Cardiac muscle cell (in vitro differentiated cells and primary cell): ENCODE results near the gene PER1. TPM values are rescaled to one million over a fixed set of nuclear protein-coding genes. Genes with fewer than 3 reads are reported as not detected.

Experiments
- DNase-seq, 2 donors: peaks; one replicate each; pipeline versions ENCODE4 v3.0.0 to v3.0.0-alpha.2; 2010 to 2017; ENCODE audit warnings: low read depth in 1 of 2, low spot score in 1 of 2
- H3K27ac ChIP-seq: fragments of 200-600 bp; sonication (generic); 2 replicates; pipeline ENCODE4 v1.5.1; 2016
- H3K27me3 ChIP-seq: fragments of 200-600 bp; sonication (generic); 2 replicates; pipeline ENCODE4 v1.6.0; 2016; ENCODE audit warnings: control low read depth
- H3K36me3 ChIP-seq: fragments of 200-600 bp; sonication (generic); 2 replicates; pipeline ENCODE4 v1.5.1; 2016; ENCODE audit warnings: control low read depth
- H3K4me1 ChIP-seq: fragments of 200-600 bp; sonication (generic); 2 replicates; pipeline ENCODE4 v1.8.1; 2017; ENCODE audit warnings: low read depth, mild to moderate bottlenecking, mixed run types
- H3K4me3 ChIP-seq: fragments of 200-600 bp; sonication (generic); 2 replicates; pipeline ENCODE4 v1.5.1; 2016; ENCODE audit warnings: mild to moderate bottlenecking
- H3K9me3 ChIP-seq: fragments of 200-600 bp; sonication (generic); 2 replicates; pipeline ENCODE4 v1.5.1; 2017; ENCODE audit warnings: low read depth, mild to moderate bottlenecking, control low read depth
- polyA plus RNA-seq: library from polyadenylated mRNA; unstranded; fragments of >200 nt; fragmentation: Nextera tagmentation; extraction: Ambion mirVana; gene quantifications from 2 replicates; pipeline ENCODE4 v1.2.1, GENCODE V29; 2016
- total RNA-seq: library from RNA; depleted of rRNA; stranded (reverse); fragments of >200 nt; gene quantifications from 2 replicates; pipeline ENCODE4 v1.2.3, GENCODE V29; 2016
- TF ChIP-seq, protein P1 (sequence below): IDR thresholded peaks from 2 replicates; pipeline ENCODE4 v1.5.1; 2012; ENCODE audit warnings: low read depth, mild to moderate bottlenecking, low read length

Gene PER1
- total and polyA plus RNA-seq, 2 experiments from 2014 or later: 28.2 to 51.9 TPM

DNA sequence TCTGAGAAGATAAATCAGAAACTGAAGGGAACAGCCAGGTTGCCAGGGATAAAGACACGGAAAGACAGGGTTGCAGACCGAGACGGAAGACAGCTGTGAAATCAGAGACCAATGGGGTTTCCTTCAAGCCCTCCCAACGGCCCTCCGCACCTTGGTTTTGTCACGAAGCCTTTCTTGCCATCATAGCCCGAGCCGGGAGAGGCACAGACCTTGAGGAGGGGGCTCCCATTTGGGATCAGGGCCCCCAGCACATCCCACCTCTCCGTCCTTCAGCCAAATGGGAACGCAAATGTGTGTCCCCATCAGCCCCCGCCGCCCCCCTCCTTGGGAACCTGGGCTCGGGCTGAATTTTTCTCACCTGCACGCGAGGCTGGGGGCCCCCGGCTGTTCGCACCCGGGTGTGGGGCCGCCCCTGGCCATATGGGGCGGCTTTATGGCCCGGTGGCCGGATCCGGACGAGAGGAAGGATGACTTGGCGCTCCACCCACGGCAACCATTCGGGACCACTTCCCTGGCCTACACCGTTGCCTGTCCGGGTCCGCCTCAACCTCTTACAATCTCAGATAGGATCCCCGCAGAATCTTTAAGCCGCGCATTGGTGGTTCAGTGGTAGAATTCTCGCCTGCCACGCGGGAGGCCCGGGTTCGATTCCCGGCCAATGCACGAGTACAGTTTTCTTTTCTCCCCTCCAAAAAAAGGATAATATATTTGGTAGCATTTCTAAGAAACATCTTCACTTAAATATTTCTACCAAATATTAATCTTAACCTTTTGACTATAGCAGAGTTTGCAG is 26.9 kb downstream of the PER1 start:
- Histone ChIP-seq H3K4me3 (peak overlapping the region; percentile 64), H3K36me3 (no peaks in the 10 kb centered on the region), H3K4me1 (peaks cover 4% of the 10 kb centered on the region), H3K27ac (no peak overlapping the region), H3K27me3 (peaks cover 37% of the 10 kb centered on the region), H3K9me3 (no peaks in the 10 kb centered on the region)
- TF ChIP-seq, protein P1, sequence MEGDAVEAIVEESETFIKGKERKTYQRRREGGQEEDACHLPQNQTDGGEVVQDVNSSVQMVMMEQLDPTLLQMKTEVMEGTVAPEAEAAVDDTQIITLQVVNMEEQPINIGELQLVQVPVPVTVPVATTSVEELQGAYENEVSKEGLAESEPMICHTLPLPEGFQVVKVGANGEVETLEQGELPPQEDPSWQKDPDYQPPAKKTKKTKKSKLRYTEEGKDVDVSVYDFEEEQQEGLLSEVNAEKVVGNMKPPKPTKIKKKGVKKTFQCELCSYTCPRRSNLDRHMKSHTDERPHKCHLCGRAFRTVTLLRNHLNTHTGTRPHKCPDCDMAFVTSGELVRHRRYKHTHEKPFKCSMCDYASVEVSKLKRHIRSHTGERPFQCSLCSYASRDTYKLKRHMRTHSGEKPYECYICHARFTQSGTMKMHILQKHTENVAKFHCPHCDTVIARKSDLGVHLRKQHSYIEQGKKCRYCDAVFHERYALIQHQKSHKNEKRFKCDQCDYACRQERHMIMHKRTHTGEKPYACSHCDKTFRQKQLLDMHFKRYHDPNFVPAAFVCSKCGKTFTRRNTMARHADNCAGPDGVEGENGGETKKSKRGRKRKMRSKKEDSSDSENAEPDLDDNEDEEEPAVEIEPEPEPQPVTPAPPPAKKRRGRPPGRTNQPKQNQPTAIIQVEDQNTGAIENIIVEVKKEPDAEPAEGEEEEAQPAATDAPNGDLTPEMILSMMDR: no peak
- peak; percentile 70 to 72 for DNase-seq

DNA sequence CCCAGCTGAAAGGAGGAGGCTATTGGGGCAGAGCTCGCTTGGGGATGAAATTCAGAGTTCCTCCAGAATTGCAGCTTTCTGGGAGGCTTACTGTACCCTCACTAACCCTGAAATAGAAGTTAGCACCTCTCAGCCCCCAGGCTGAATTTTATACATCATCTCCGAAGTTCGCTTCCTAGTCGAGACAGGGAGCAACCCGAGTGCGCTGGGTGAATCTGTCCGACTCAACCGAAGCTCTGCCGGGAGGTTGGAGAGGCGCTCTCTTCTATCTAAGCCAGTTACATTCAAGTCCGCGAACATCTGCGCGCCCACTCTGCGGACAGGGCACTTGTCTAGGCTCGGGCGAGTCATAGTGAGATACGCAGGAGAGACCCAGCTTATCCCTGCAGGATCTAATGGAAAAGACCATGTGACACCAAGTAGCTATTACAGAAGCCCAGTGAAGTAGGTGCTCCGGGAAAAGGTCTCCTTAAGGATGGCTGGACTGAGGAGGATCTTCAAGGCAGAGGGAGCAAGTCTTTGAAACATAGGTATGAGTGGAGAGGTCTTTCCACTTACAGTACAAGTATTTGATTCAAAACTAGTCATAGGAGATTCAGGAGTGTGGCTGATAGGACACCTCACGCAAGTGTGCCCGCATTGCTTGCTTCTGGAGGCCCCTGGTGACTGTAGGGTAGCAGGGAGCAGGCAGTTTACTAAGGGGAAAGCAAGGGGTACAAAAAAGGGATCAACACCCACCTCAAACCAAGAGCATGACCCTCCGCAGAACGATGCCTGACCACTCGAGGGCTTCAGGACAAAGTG is 27.7 kb downstream of the PER1 start:
- Histone ChIP-seq H3K27me3 (peaks cover 37% of the 10 kb centered on the region), H3K9me3 (no peaks in the 10 kb centered on the region), H3K27ac (no peak overlapping the region), H3K4me1 (peaks cover 4% of the 10 kb centered on the region), H3K4me3 (peak overlapping the region; percentile 64), H3K36me3 (no peaks in the 10 kb centered on the region)
- peak in 1 of 2 donors; percentile 30 for DNase-seq
- TF ChIP-seq, protein P1: no peak

DNA sequence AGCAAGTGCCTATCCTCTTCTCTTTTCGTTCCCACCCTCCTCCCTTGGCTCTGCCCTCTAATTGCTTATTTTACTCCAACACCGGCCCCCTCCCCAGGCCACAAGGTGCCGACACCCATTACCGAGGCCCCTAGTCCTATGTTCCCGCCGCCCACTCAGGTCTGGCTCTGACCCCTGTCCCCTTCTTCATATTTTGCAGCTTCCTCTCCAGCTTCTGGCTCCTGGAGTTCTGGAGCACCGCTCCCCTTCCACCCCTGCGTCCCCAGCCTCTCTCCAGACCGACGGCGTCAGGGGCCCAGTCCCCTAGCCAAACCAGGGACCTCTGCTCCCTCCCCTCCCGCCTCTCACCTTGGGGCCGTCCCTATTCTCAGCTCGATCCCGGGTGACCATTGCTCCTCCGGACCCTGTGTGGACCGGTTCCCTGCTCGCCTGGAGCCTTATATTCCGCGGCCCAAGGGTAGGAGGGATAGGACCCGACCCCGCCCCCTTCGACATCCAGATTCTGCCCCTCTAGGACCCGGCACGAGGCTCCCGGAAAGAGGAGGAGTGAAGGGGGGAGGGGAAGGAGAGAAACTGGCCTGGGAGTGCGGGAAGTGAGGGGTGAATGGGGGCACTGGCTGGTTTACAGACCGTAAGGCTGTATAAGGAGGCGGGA is 28.4 kb downstream of the PER1 start, which contains the start of gene HES7:
Gene HES7, minus strand, starts transcription at position 412 of the 655 bp plus-strand sequence. Its CDS starts 22 bp downstream, at position 390.
- H3K9me3 ChIP-seq: no peaks in the 10 kb centered on the region
- TF ChIP-seq, protein P1: no peak
- peaks cover 4% of the 10 kb centered on the region for H3K4me1 ChIP-seq
- no peak within 1 kb of the TSS for H3K27ac ChIP-seq
- peaks cover 37% of the 10 kb centered on the region for H3K27me3 ChIP-seq
- peak within 1 kb of the TSS; percentile 64 for H3K4me3 ChIP-seq
- H3K36me3 ChIP-seq: no peaks in the 10 kb centered on the region
- peak in 1 of 2 donors; percentile 50 for DNase-seq

DNA sequence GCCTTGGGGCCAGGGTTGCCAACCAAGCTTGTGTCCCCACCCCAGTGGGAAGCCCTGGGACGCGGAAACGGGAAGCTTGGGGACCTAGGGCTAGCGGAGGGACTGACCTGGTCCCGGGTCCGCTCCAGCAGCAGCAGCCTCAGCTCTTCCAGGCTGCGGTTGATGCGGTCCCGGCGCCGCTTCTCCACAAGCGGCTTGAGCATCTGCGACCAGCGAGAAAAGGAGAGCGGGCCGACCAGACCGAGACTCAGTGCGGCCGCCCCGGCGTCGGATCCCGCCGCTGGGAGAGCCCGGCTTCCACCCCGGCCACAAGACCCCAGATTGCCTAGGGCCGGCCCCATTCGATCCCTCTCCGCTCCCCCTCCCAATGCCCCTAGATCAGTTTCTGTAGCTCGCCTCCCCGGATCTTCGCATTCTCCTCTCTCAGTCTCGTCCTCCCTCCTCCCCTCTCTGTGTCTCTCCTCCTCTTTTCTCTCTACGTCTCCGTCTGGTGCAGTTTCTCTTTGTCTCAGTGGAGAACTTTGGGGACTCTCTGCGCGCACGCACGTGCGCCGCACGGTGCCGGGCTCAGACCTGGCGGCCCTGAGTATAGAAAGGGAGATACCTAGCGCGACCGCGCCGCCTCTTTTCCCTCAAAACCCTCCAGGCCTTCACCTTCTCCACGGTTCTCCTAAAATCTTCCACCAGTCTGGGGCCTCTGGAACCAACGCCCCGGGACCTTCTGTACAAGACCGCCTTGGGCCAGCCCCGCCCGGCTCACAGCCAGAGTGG is 29.1 kb downstream of the PER1 start:
- TF ChIP-seq, protein P1: no peak
- H3K4me1 ChIP-seq: peaks cover 4% of the 10 kb centered on the region
- no peaks in the 10 kb centered on the region for H3K36me3 ChIP-seq
- no peaks in the 10 kb centered on the region for H3K9me3 ChIP-seq
- peak overlapping the region; percentile 64 for H3K4me3 ChIP-seq
- DNase-seq: peak in 1 of 2 donors; percentile 38
- H3K27me3 ChIP-seq: peaks cover 40% of the 10 kb centered on the region
- H3K27ac ChIP-seq: no peak overlapping the region
